Measurements from ENCODE around the gene TRAK2. TPM values are rescaled to one million over a fixed set of nuclear protein-coding genes. Genes with fewer than 3 reads are reported as not detected.
"Not testable (repeated sequence)": the region's sequence is repeated elsewhere in the genome, so short reads cannot be mapped to it uniquely, and the experiment has no call there.

Gene TRAK2
- total RNA-seq, 1 donor from 2014 or later: 26.6 TPM

DNA sequence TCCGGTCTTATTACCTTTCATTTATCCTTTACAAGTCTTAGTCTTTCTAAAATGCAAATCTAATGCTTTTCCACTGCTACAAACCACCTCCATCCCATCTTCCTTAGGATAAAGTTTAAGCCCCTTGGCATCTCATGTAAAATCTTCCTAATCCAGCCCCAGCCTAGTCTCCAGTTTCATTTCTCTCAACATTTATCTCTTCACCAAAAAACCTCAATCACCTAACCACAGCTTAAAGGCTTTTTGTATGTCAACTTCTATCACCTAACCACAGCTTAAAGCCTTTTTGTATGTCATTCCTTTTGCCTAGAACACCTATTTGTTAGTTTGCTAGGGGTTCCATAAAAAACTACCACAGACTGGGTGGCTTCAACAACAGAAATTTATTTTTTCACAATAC lies 4.2 kb downstream of the TRAK2 start:
- H3K27me3 ChIP-seq (ENCODE audit: control insufficient read depth, insufficient read depth, low read length): no peaks in the 10 kb centered on the region
- DNase-seq (ENCODE audit: low read depth): no peak

GRCh38 chr2:201444746-201445465 lies 6.4 kb downstream of the TRAK2 start:
- Histone ChIP-seq H3K4me3 (ENCODE audit: low read depth, low read length) (no peak overlapping the region), H3K27me3 (ENCODE audit: control insufficient read depth, insufficient read depth, low read length) (no peaks in the 10 kb centered on the region), H3K36me3 (ENCODE audit: control insufficient read depth, insufficient read depth, low read length) (no peaks in the 10 kb centered on the region)
- no peak for TF ChIP-seq CTCF (IDR thresholded peaks at IDR 0.05; ENCODE audit: insufficient read depth, low read length, poor library complexity, severe bottlenecking)
- DNase-seq (ENCODE audit: low read depth): no peak

More for the DNA sequence above, 4.2 kb downstream of the TRAK2 start:
- no peak for TF ChIP-seq CTCF (IDR thresholded peaks at IDR 0.05; ENCODE audit: insufficient read depth, low read length, poor library complexity, severe bottlenecking)
- Histone ChIP-seq H3K4me3 (ENCODE audit: low read depth, low read length) (no peak overlapping the region), H3K36me3 (ENCODE audit: control insufficient read depth, insufficient read depth, low read length) (no peaks in the 10 kb centered on the region)

DNA sequence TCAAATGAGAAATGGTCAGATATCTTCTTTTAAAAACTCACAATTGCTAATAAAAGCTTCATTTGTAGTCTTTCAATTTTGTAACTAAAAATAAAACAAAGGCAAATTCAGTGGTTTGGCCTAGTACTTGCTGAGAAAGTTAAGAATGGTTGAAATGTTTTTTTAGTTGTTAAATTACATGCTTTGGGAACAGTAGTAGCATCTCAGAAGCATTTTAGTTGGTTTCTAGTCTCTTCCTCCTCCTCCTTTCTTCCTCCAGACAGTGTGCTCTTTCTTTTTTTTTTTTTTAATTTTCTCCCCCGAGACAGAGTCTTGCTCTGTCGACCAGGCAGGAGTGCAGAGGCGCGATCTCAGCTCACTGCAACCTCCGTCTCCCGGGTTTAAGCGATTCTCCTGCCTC lies 9.8 kb downstream of the TRAK2 start:
- Histone ChIP-seq H3K4me3 (ENCODE audit: low read depth, low read length) (no peak overlapping the region), H3K27me3 (ENCODE audit: control insufficient read depth, insufficient read depth, low read length) (no peaks in the 10 kb centered on the region), H3K36me3 (ENCODE audit: control insufficient read depth, insufficient read depth, low read length) (no peaks in the 10 kb centered on the region)
- TF ChIP-seq CTCF (IDR thresholded peaks at IDR 0.05; ENCODE audit: insufficient read depth, low read length, poor library complexity, severe bottlenecking): no peak
- DNase-seq (ENCODE audit: low read depth): no peak

DNA sequence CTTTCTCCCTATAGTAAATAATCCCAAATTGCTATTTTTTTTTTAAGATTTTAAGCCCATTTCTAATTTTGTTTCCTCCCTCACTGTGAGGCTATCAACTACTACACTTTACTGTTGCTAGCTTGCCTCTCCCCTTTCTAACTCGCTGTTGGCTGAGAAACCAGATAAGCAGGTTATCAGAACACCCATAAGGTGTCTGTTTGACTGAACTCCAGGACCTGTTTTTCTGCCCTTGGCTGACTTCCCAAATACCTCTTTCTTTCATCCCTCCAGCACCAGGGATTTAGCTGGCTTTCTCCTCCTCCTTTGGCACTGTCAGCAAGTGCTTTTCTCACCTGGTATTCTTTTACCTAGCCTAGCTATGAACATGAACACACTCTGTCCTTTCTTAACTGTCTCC lies 11.1 kb downstream of the TRAK2 start:
- Histone ChIP-seq H3K27me3 (ENCODE audit: control insufficient read depth, insufficient read depth, low read length) (no peaks in the 10 kb centered on the region), H3K4me3 (ENCODE audit: low read depth, low read length) (no peak overlapping the region), H3K36me3 (ENCODE audit: control insufficient read depth, insufficient read depth, low read length) (no peaks in the 10 kb centered on the region)
- no peak for TF ChIP-seq CTCF (IDR thresholded peaks at IDR 0.05; ENCODE audit: insufficient read depth, low read length, poor library complexity, severe bottlenecking)
- no peak for DNase-seq (ENCODE audit: low read depth)

DNA sequence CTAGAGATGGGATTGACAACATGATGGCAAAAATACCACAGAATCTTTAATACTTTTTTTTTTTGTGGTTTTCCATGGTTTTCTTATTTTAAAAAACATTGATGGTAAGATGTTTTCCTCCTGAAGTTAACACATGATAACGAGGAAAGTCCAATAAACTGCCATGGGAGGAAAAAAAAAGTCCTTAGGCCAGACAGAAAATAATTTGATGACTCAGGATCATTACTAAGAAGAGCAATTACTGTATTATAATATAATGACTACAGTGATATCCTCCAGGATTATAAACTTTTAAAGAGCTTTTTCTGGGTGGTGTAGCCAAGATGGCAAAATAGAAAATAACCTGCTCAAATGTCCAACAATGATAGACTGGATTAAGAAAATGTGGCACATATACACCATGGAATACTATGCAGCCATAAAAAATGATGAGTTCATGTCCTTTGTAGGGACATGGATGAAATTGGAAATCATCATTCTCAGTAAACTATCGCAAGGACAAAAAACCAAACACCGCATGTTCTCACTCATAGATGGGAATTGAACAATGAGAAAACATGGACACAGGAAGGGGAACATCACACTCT lies 11.8 kb downstream of the TRAK2 start:
- DNase-seq (ENCODE audit: low read depth); H3K4me3 ChIP-seq (ENCODE audit: low read depth, low read length); H3K36me3 ChIP-seq (ENCODE audit: control insufficient read depth, insufficient read depth, low read length); H3K27me3 ChIP-seq (ENCODE audit: control insufficient read depth, insufficient read depth, low read length): not testable (repeated sequence)

- H3K27me3 ChIP-seq (ENCODE audit: control insufficient read depth, insufficient read depth, low read length): no peaks in the 10 kb centered on the region
These were observed 15.1 kb downstream of the TRAK2 start for GRCh38 chr2:201436141-201436540.

More at GRCh38 chr2:201436141-201436540, 15.1 kb downstream of the TRAK2 start:
- no peak overlapping the region for H3K4me3 ChIP-seq (ENCODE audit: low read depth, low read length)
- H3K36me3 ChIP-seq (ENCODE audit: control insufficient read depth, insufficient read depth, low read length): no peaks in the 10 kb centered on the region
- no peak for TF ChIP-seq CTCF (IDR thresholded peaks at IDR 0.05; ENCODE audit: insufficient read depth, low read length, poor library complexity, severe bottlenecking)
- no peak for DNase-seq (ENCODE audit: low read depth)

Measured in kidney epithelial cell (primary cell).